ENCODE results near the gene DLGAP1. TPM values are rescaled to one million over a fixed set of nuclear protein-coding genes. Genes with fewer than 3 reads are reported as not detected.

Gene DLGAP1
- polyA plus RNA-seq, 4 donors: 0.22 to 0.47 TPM; not detected in 2

DNA sequence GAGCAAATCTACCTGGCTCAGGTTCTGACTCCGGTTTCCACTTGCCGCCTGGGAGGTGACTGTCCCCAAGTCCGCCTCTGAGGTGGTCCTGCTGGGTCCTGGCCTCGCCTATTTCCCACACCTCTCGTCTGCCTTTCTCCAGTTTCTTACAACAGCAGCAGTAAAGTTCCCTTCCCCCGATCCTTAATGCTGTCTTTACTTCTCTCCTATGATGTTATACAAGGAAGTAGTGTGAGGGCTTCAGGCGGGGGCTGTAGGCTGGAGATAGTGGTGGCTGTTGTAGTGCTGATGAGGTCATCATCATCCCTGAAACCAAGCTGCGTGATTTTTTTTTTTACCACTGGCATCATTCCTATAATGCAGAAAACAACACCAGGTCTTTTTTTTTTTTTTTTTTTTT is 986.3 kb downstream of the DLGAP1 start:
- Histone ChIP-seq H3K4me1 (ENCODE audit: control insufficient read depth in 3 of 3, insufficient read depth in 2 of 3, low read depth in 1 of 3, low read length in 2 of 3) (peaks cover 2 to 19% (median 2%) of the 10 kb centered on the region in 3 donors), H3K27ac (ENCODE audit: low read depth in 1 of 3, low read length in 2 of 3) (no peak overlapping the region), H3K27me3 (ENCODE audit: control insufficient read depth in 3 of 3, insufficient read depth in 3 of 3, low read length in 3 of 3) (no peaks in the 10 kb centered on the region), H3K9me3 (ENCODE audit: control insufficient read depth in 2 of 2, insufficient read depth in 1 of 2, low read depth in 1 of 2, low read length in 1 of 2) (no peaks in the 10 kb centered on the region), H3K36me3 (ENCODE audit: control insufficient read depth in 3 of 3, insufficient read depth in 2 of 3, low read depth in 1 of 3, low read length in 3 of 3) (no peaks in the 10 kb centered on the region), H3K4me3 (ENCODE audit: low read depth in 1 of 3, low read length in 3 of 3) (no peak overlapping the region)
- DNase-seq (peak in 1 of 2 donors; percentile 66), FAIRE-seq (no peak)
- WGBS, 3 donors: 60 to 74% (median 70%) methylated on average over 8 of the region's 8 CpGs

DNA sequence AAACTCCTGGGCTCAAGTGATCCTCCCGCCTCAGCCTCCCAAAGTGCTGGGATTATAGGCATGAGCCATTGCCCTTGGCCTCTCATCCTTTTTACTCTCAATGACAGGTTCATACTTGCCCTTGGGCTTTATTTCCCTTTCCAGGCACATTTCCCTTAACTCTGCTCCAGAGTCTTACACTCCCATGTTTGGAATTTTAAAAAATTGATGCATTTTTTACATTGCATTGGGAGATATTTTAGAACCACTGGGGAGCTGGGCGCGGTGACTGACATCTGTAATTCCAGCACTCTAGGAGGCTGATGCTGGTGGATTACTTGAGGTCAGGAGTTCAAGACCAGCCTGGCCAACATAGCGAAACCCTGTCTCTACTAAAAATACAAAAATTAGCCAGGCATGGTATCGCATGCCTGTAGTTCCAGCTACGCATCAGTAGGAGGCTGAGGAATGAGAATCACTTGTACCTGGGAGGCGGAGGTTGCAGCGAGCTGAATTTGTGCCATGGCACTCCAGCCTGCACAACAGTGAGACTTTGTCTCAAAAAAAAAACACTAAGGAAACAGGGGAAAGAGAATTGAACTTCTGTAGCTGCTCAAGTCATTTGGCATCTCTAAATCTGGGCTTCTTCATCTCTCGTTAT is 986.9 kb downstream of the DLGAP1 start:
- H3K36me3 ChIP-seq (ENCODE audit: control insufficient read depth in 3 of 3, insufficient read depth in 2 of 3, low read depth in 1 of 3, low read length in 3 of 3): no peaks in the 10 kb centered on the region
- DNase-seq: no peak
- no peak for FAIRE-seq
- WGBS, 3 donors: 95 to 97% (median 95%) methylated on average over 9 of the region's 9 CpGs
- peaks cover 2 to 19% (median 2%) of the 10 kb centered on the region in 3 donors for H3K4me1 ChIP-seq (ENCODE audit: control insufficient read depth in 3 of 3, insufficient read depth in 2 of 3, low read depth in 1 of 3, low read length in 2 of 3)
- no peaks in the 10 kb centered on the region for H3K9me3 ChIP-seq (ENCODE audit: control insufficient read depth in 2 of 2, insufficient read depth in 1 of 2, low read depth in 1 of 2, low read length in 1 of 2)
- H3K4me3 ChIP-seq (ENCODE audit: low read depth in 1 of 3, low read length in 3 of 3): no peak overlapping the region
- no peak overlapping the region for H3K27ac ChIP-seq (ENCODE audit: low read depth in 1 of 3, low read length in 2 of 3)
- no peaks in the 10 kb centered on the region for H3K27me3 ChIP-seq (ENCODE audit: control insufficient read depth in 3 of 3, insufficient read depth in 3 of 3, low read length in 3 of 3)

DNA sequence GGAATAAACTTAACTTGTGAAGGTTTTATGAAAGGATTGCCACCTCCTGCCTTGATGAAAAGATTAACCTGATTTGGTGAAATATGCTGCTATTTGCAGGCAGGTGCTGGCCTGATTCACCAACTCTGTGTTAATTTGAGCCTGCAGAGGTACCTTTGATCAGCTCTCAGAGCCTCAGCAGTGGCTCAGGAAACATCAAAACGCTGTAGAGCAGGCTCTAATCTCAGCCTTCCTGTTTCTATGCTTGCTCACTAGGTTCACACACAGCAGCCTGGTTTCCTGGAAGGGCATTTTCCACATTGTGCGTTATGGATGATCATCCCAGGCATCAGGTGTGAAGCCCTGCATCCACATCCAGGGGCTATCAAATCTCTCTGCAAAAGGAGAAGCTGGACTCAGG is 988.2 kb downstream of the DLGAP1 start:
- Histone ChIP-seq H3K27me3 (ENCODE audit: control insufficient read depth in 3 of 3, insufficient read depth in 3 of 3, low read length in 3 of 3) (no peaks in the 10 kb centered on the region), H3K36me3 (ENCODE audit: control insufficient read depth in 3 of 3, insufficient read depth in 2 of 3, low read depth in 1 of 3, low read length in 3 of 3) (peaks cover 0 to 3% (median 0%) of the 10 kb centered on the region in 3 donors), H3K4me1 (ENCODE audit: control insufficient read depth in 3 of 3, insufficient read depth in 2 of 3, low read depth in 1 of 3, low read length in 2 of 3) (peaks cover 2 to 19% (median 2%) of the 10 kb centered on the region in 3 donors), H3K9me3 (ENCODE audit: control insufficient read depth in 2 of 2, insufficient read depth in 1 of 2, low read depth in 1 of 2, low read length in 1 of 2) (peaks cover 0 to 3% of the 10 kb centered on the region in 2 donors), H3K27ac (ENCODE audit: low read depth in 1 of 3, low read length in 2 of 3) (peak overlapping the region in 2 of 3 donors; percentile 36 to 58), H3K4me3 (ENCODE audit: low read depth in 1 of 3, low read length in 3 of 3) (no peak overlapping the region)
- DNase-seq: peak in 1 of 2 donors; percentile 37
- no peak for FAIRE-seq
- 3 to 23% (median 6%) methylated on average over 2 of the region's 2 CpGs for WGBS, 3 donors

DNA sequence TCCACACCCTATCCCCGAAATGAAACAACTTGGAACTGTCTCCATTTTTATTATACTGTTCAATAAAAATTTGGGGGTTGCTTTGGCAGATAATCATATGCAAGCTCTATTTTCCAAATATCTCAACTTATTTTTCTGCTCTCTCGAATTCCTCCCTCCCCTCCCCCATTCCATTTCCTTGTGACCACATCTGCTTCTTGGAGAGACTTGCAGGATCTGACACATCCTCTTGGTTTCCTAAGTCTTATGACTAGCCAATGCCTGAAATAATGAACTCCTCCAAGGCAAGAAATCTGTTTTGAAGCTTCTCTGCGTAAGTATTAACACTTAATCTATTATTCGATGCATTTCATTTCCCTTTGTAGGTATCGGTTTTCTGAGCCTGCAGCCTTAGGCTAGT is 989.1 kb downstream of the DLGAP1 start:
- DNase-seq (peak in 1 of 2 donors; percentile 52), FAIRE-seq (no peak)
- Histone ChIP-seq H3K27ac (ENCODE audit: low read depth in 1 of 3, low read length in 2 of 3) (no peak overlapping the region), H3K4me3 (ENCODE audit: low read depth in 1 of 3, low read length in 3 of 3) (no peak overlapping the region), H3K36me3 (ENCODE audit: control insufficient read depth in 3 of 3, insufficient read depth in 2 of 3, low read depth in 1 of 3, low read length in 3 of 3) (peaks cover 0 to 5% (median 0%) of the 10 kb centered on the region in 3 donors), H3K4me1 (ENCODE audit: control insufficient read depth in 3 of 3, insufficient read depth in 2 of 3, low read depth in 1 of 3, low read length in 2 of 3) (peaks cover 2 to 16% (median 2%) of the 10 kb centered on the region in 3 donors), H3K27me3 (ENCODE audit: control insufficient read depth in 3 of 3, insufficient read depth in 3 of 3, low read length in 3 of 3) (no peaks in the 10 kb centered on the region), H3K9me3 (ENCODE audit: control insufficient read depth in 2 of 2, insufficient read depth in 1 of 2, low read depth in 1 of 2, low read length in 1 of 2) (peaks cover 0 to 4% of the 10 kb centered on the region in 2 donors)
- WGBS, 3 donors: 40 to 49% (median 49%) methylated on average over 5 of the region's 5 CpGs

DNA sequence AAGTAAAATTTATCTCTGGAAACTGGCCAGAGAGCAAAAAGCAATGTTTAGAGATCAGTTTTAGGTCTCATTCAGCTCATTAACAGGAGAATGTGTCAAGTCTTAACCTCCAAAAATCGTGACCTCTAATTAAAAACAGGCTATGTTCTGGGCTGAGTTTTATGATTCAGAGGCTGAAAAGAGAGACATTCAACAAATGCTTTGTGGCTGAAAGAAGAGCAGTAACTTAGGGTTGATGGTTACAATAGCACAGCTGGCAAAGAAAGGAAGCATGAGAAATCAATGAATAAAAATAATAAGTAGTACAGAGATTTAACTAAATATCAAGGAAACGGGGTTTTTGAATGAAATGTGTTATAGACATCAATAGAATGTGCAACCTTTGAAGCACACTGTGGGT is 992.1 kb downstream of the DLGAP1 start:
- Histone ChIP-seq H3K36me3 (ENCODE audit: control insufficient read depth in 3 of 3, insufficient read depth in 2 of 3, low read depth in 1 of 3, low read length in 3 of 3) (peaks cover 0 to 11% (median 2%) of the 10 kb centered on the region in 3 donors), H3K27me3 (ENCODE audit: control insufficient read depth in 3 of 3, insufficient read depth in 3 of 3, low read length in 3 of 3) (no peaks in the 10 kb centered on the region), H3K9me3 (ENCODE audit: control insufficient read depth in 2 of 2, insufficient read depth in 1 of 2, low read depth in 1 of 2, low read length in 1 of 2) (peaks cover 0 to 4% of the 10 kb centered on the region in 2 donors), H3K27ac (ENCODE audit: low read depth in 1 of 3, low read length in 2 of 3) (no peak overlapping the region), H3K4me1 (ENCODE audit: control insufficient read depth in 3 of 3, insufficient read depth in 2 of 3, low read depth in 1 of 3, low read length in 2 of 3) (peaks cover 2 to 29% (median 7%) of the 10 kb centered on the region in 3 donors), H3K4me3 (ENCODE audit: low read depth in 1 of 3, low read length in 3 of 3) (no peak overlapping the region)
- DNase-seq (no peak), FAIRE-seq (no peak)
- WGBS, 3 donors: 58 to 69% (median 63%) methylated on average over 2 of the region's 2 CpGs

DNA sequence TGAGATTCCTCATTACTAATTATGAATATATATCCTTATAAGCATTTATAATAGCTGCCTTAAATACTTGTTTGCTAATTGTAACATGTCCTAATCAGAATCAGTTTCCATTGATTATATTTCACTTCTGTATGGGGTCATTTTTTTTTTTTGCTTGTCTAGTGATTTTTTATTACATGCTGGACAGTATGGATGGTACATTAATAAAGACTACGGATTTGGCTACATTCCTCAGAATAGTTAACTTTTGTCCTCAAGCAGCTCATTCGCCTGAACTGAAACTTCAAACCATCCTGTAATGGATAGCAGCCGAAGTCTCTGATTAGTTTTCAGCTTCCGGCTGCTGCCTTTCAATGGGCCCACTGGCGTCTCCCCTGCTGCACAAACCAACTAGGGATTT is 993.4 kb downstream of the DLGAP1 start:
- Histone ChIP-seq H3K4me3 (ENCODE audit: low read depth in 1 of 3, low read length in 3 of 3) (no peak overlapping the region), H3K4me1 (ENCODE audit: control insufficient read depth in 3 of 3, insufficient read depth in 2 of 3, low read depth in 1 of 3, low read length in 2 of 3) (peaks cover 2 to 30% (median 9%) of the 10 kb centered on the region in 3 donors), H3K36me3 (ENCODE audit: control insufficient read depth in 3 of 3, insufficient read depth in 2 of 3, low read depth in 1 of 3, low read length in 3 of 3) (peaks cover 4 to 19% (median 10%) of the 10 kb centered on the region in 3 donors), H3K27ac (ENCODE audit: low read depth in 1 of 3, low read length in 2 of 3) (no peak overlapping the region), H3K9me3 (ENCODE audit: control insufficient read depth in 2 of 2, insufficient read depth in 1 of 2, low read depth in 1 of 2, low read length in 1 of 2) (peaks cover 0 to 4% of the 10 kb centered on the region in 2 donors), H3K27me3 (ENCODE audit: control insufficient read depth in 3 of 3, insufficient read depth in 3 of 3, low read length in 3 of 3) (no peaks in the 10 kb centered on the region)
- FAIRE-seq (no peak), DNase-seq (no peak)
- WGBS, 3 donors: 95 to 98% (median 97%) methylated on average over 5 of the region's 5 CpGs

DNA sequence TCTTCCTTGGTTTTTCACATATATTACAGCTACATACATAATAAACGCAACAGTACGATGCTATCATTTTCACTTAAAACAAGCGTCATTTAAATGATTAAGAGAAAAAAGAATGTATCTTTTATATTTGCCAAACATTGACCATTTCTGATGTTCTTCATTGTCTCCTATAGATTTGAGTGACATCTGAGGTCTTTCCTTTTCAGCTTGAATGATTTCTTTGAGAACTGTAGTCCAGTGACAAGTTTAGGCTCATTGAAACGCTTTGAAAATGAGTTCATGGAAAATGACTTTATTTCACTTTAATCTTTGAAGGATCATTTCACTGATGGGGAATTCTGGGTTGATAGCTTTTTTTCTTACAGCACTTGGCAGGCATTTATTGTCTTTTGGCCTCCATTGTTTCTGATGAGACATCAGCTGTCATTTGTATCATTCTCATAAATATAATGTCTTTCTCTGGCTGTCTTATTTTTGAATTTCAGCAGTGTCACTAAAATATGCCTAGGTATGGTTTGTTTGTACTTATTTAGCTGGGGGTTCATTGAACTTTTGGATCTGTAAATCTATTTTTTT is 994.2 kb downstream of the DLGAP1 start:
- no peak for FAIRE-seq
- Histone ChIP-seq H3K27ac (ENCODE audit: low read depth in 1 of 3, low read length in 2 of 3) (no peak overlapping the region), H3K4me1 (ENCODE audit: control insufficient read depth in 3 of 3, insufficient read depth in 2 of 3, low read depth in 1 of 3, low read length in 2 of 3) (peaks cover 2 to 29% (median 6%) of the 10 kb centered on the region in 3 donors), H3K9me3 (ENCODE audit: control insufficient read depth in 2 of 2, insufficient read depth in 1 of 2, low read depth in 1 of 2, low read length in 1 of 2) (peaks cover 0 to 4% of the 10 kb centered on the region in 2 donors), H3K36me3 (ENCODE audit: control insufficient read depth in 3 of 3, insufficient read depth in 2 of 3, low read depth in 1 of 3, low read length in 3 of 3) (peaks cover 4 to 19% (median 10%) of the 10 kb centered on the region in 3 donors), H3K4me3 (ENCODE audit: low read depth in 1 of 3, low read length in 3 of 3) (no peak overlapping the region), H3K27me3 (ENCODE audit: control insufficient read depth in 3 of 3, insufficient read depth in 3 of 3, low read length in 3 of 3) (no peaks in the 10 kb centered on the region)
- no peak for DNase-seq
- WGBS, 3 donors: 96 to 98% (median 97%) methylated on average over 4 of the region's 4 CpGs

DNA sequence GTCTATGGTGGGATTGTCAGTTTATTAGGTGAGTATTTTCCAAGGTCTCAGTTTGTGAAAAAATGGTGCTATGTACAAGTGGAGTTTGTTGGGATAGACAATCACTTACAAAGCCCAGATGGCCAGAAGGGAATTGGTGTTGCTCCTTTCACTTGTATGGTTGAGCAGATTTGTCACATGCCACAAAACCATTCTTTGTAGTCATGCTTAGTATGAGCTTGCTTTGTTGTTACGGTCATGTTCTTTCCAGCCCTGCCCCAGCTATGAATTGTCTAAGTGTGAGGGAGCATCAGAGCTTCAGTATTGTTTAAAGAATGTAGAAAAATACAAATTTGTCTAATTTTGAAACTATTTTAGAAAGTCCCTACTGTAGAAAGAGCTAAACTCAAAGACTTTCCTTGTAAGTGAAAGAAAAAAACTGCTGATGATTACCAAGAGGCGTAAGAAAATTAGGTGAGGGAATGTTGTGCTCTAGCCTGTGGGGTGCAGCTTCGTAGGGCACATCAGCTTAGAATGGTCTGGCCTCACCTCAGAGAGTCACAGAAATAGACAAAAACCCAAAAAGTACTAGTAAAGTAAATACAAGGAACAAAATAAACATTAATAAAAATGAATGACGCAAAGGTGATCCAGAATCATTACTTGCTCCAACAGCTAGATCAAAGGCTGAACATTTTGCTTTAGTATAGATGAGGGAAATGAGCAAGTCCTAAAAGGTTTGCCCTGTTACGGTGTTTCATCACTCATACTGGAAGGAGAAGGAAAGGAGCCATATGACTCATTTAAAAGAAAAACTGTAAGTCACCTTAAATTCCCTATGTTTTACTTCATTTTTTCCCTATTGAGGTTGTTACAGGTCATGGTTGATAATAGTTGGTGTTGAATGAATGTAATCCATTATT is 995.9 kb downstream of the DLGAP1 start:
- DNase-seq (peak in 1 of 2 donors; percentile 27), FAIRE-seq (no peak)
- Histone ChIP-seq H3K4me1 (ENCODE audit: control insufficient read depth in 3 of 3, insufficient read depth in 2 of 3, low read depth in 1 of 3, low read length in 2 of 3) (peaks cover 2 to 39% (median 6%) of the 10 kb centered on the region in 3 donors), H3K27ac (ENCODE audit: low read depth in 1 of 3, low read length in 2 of 3) (peak overlapping the region in 2 of 3 donors; percentile 31 to 64), H3K36me3 (ENCODE audit: control insufficient read depth in 3 of 3, insufficient read depth in 2 of 3, low read depth in 1 of 3, low read length in 3 of 3) (peaks cover 4 to 19% (median 10%) of the 10 kb centered on the region in 3 donors), H3K27me3 (ENCODE audit: control insufficient read depth in 3 of 3, insufficient read depth in 3 of 3, low read length in 3 of 3) (no peaks in the 10 kb centered on the region), H3K9me3 (ENCODE audit: control insufficient read depth in 2 of 2, insufficient read depth in 1 of 2, low read depth in 1 of 2, low read length in 1 of 2) (peaks cover 0 to 4% of the 10 kb centered on the region in 2 donors), H3K4me3 (ENCODE audit: low read depth in 1 of 3, low read length in 3 of 3) (no peak overlapping the region)
- 38 to 60% (median 53%) methylated on average over 5 of the region's 5 CpGs for WGBS, 3 donors
